GM12875 (cell line): ENCODE data around the gene LMO7.

Source experiments
- H3K4me3 ChIP-seq: one replicate; pipeline ENCODE4 v1.5.1; 2011; ENCODE audit warnings: low read depth, low read length, control low read depth
- TF ChIP-seq, protein P1 (sequence below): IDR thresholded peaks from 2 replicates; pipeline ENCODE4 v1.5.1; 2011; ENCODE audit warnings: low read depth, mild to moderate bottlenecking, control low read depth, inconsistent platforms, low read length, moderate library complexity, borderline replicate concordance; ENCODE audit not compliant: insufficient read depth

The LMO7 gene

DNA sequence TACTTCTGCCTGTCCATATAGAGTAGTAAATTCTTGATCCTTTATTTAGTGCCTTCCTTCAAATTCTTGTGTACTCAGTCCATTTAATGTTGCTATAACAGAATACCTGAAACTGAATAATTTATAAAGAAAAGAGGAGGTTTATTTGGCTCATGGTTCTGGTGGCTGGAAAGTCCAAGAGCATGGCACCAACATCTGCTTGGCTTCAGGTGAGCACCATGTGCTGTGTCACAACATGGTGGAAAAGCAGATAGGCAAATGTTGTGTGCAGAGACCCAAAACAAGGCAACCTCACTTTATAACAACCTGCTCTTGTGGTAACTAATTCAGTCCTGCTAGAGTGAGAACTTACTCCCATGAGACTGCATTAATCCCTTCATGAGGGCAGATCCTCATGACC, 195.3 kb downstream of the LMO7 start:
- TF ChIP-seq, protein P1, sequence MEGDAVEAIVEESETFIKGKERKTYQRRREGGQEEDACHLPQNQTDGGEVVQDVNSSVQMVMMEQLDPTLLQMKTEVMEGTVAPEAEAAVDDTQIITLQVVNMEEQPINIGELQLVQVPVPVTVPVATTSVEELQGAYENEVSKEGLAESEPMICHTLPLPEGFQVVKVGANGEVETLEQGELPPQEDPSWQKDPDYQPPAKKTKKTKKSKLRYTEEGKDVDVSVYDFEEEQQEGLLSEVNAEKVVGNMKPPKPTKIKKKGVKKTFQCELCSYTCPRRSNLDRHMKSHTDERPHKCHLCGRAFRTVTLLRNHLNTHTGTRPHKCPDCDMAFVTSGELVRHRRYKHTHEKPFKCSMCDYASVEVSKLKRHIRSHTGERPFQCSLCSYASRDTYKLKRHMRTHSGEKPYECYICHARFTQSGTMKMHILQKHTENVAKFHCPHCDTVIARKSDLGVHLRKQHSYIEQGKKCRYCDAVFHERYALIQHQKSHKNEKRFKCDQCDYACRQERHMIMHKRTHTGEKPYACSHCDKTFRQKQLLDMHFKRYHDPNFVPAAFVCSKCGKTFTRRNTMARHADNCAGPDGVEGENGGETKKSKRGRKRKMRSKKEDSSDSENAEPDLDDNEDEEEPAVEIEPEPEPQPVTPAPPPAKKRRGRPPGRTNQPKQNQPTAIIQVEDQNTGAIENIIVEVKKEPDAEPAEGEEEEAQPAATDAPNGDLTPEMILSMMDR, result no peak
- no peak overlapping the region for H3K4me3 ChIP-seq

DNA sequence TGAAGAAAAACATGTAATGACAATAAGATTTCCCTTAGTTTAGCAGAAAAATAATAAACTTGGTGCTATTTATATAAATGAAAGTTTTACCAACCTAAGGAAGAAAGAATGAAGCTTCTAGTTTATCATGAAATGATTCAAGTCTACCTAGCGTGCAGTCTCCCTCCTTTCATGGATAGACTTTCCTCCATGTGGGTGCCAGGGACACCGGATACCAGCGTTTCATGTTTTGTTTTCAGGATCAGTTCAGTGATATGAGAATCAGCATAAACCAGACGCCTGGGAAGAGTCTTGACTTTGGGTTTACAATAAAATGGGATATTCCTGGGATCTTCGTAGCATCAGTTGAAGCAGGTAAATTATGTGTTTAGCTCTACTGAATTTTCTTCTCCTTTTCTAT, 196.7 kb downstream of the LMO7 start:
- TF ChIP-seq, protein P1, result no peak
- H3K4me3 ChIP-seq, result no peak overlapping the region

DNA sequence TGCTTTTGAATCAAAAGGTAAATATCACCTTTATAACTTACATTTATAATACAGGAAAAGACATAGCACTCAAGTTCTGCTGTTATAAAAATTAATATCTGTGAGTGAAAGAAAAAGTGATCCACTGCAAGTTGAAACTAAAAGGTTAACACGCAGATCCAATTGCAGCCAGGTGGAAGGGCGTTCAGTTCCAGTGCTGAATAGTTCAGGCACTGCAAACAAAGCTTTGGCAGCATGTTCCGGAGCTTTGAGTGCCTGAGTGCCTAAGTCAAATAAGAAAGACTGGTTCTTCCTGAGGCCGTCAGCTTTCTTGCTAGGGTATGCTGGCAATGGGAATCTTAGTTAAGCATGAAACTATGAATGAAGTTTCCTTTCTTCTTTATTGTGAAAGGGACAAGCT, 200.3 kb downstream of the LMO7 start:
- H3K4me3 ChIP-seq, result no peak overlapping the region
- TF ChIP-seq, protein P1, result no peak

DNA sequence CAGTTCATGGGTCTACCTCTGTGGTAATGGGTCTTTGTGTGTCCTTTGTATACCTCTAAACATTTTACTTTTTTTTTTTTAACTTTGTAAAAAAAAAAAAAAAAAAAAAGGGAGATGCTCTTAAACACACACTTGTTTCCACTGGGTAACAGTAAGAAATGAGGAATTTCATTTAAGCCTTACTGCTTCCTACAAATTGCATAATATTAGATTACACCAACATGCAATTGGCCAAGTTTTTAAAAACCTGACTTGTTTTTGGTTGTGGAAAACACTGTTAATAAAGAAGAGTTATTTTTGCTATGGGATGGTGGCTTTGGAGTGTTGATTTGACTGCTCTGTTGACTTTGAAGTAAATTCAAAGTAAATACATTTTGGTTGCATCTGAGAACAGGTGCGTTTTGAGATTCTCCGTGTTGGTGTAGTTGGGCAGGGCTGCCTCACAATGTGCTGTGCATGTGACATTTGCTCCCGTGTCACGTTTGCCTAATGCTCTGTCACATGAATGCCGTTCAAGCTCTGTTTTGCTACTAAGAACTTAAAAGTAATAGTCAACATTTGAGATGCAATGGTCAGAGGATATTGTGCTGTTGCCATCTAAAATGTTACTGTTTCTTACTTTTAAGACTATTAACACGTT, 202.4 kb downstream of the LMO7 start:
- TF ChIP-seq, protein P1, result no peak

DNA sequence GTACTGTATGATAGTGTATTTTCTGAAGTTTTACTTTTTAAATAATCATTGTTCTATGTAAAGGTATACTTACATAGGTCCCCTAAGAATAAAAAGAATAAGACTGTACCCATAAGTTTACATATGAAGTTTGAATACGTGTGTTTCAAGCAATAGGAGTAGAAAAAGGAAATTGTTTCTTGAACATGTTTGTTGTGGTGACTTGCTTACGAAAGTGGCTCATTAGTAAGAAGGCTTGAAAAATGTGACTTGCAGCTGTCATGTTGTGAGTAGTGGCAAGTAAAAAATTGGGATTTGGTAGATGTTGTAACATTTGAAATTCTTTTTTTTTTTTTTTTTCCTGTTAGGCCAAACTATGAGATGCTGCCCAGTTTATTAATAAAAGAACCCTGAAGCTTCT, 203.3 kb downstream of the LMO7 start:
- TF ChIP-seq, protein P1, result no peak
- H3K4me3 ChIP-seq, result no peak overlapping the region

More for the DNA sequence above, 202.4 kb downstream of the LMO7 start:
- H3K4me3 ChIP-seq, result no peak overlapping the region

DNA sequence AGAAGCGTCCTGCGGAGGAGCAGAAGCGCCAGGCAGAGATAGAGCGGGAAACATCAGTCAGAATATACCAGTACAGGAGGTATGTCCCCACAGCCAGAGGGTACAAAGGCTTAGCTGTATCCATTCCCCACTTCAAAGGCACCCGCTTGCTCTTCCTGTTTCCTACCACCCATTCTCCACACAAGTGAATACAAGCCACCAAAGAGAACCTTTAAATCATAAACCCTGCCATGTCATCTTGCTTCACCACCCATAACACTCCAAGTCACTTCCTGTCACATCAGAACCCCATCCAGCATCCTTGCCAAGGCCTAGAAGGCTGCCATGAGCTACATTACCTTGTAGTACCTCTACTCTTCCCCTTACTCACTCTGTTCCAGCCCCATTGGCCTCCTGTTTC, 205.8 kb downstream of the LMO7 start:
- no peak overlapping the region for H3K4me3 ChIP-seq
- TF ChIP-seq, protein P1, result no peak

DNA sequence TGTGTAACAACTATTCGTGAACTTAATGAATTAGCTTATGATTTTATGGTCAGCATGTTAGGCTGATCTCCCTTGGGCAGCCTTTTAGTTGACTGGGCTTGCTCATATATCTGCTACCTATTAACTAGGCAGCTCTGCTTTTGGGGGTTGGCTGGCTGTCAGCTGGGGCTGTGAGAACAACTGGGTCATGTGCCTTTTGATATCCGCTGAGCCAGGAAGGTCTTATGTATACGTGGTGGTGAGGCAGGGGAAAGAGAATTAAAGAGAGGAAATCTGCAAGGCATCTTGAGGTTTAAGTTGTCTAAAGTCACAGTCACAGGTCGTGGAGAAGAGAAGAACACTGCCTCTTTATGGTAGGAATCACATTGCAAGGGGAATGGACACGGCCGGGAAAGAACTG, 206.9 kb downstream of the LMO7 start:
- H3K4me3 ChIP-seq, result no peak overlapping the region
- TF ChIP-seq, protein P1, result no peak
